ENCODE results near the gene AEN.
A peak's percentile ranks its signal among the peaks of the same experiment; 100 is the strongest.

The AEN gene

DNA sequence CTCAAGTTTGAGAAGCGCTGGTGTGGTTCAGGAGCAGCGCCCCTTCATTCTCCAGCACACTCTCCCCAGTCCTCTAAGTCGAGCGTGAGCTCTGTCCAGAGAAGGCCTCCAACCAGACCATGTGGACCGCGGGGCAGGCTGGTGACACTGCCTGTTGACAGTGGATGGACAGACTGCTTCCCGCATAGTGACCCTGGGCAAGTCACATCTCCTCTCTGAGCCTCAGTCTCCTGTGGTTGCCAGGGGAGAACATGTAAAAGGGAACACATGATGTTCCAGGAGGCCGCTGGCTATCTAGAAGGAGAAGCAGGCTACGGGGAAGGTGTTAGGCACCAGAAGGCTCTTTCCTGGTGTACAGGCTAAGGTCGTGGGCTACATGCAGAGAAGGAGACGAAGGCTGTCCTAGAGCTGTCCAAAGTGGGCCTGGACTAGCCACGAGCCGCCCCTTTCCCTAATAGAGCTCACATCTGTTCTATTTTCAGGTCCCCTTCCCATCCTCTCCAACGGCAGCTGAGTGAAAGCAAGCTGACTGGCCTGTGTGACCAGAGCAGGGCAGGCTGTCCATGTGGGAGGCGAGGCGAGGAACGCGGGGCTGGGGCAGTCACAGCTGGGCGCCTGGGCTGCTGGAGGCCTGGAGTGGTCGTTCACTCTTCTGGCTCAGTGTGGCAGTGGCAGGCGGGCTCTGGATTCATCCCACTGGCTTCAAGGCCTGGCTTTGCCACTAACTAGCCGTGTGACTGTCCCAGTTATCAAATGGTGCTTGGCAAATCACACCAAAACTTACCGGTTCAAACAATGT, 28.8 kb downstream of the AEN start:
- no peak for DNase-seq (ENCODE audit: low read depth)

DNA sequence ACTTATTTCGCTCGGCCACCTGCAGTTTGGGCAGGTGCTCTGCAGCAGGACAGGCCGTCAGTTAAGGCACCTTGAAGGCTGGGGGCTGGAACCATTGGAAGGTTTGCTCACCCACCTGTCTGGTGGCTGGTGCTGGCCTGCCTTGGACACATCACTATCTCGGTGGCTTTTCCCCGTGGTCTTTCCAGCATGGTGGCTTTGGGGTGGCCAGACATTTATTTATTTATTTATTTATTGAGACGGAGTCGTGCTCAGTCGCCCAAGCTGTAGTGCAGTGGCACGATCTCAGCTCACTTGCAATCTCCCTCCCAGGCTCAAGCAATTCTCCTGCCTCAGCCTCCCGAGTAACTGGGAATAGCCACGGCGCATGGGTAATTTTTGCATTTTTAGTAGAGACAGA, 29.4 kb downstream of the AEN start:
- DNase-seq (ENCODE audit: low read depth), result no peak

DNA sequence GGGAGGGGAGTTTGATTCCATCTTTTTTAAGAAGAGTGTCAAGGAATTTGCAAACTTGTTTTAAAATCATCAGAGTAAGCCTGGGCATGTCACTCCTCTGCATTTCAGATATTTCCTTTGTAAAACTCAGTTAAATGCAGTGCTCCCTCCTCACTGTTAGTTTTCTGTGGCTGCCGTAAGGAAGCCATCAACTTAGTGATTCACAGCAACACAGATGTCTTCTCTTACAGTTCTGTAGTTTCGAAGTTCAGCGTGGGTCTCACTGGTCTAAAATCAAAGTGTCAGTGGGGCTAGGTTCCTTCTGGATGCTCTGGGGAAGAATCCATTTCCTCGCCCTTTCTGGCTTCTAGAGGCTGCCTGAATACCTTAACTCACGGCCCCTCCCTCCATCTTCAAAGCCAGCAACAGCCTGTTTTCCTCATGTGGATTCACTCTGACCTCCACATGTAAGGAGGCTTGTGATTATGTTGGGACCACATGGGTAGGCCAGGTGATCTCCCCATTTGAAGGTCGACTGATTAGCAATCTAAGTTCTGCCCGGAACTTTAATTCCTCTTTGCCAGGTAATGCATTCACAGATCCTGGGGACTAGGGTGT, 30.1 kb downstream of the AEN start:
- no peak for DNase-seq (ENCODE audit: low read depth)

DNA sequence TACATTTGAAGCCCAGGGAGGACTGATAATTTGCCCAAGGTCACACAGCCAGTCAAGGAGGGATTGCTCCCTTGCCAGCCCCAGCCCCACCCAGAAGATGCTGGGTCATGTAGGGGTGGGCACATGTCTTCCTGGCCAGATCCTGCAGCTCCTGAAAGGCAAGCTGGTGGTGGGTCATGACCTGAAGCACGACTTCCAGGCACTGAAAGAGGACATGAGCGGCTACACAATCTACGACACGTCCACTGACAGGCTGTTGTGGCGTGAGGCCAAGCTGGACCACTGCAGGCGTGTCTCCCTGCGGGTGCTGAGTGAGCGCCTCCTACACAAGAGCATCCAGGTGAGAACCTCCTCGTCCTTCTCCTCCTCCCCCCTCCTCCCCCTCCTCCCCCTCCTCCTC, 30.8 kb downstream of the AEN start:
- DNase-seq (ENCODE audit: low read depth), result no peak

DNA sequence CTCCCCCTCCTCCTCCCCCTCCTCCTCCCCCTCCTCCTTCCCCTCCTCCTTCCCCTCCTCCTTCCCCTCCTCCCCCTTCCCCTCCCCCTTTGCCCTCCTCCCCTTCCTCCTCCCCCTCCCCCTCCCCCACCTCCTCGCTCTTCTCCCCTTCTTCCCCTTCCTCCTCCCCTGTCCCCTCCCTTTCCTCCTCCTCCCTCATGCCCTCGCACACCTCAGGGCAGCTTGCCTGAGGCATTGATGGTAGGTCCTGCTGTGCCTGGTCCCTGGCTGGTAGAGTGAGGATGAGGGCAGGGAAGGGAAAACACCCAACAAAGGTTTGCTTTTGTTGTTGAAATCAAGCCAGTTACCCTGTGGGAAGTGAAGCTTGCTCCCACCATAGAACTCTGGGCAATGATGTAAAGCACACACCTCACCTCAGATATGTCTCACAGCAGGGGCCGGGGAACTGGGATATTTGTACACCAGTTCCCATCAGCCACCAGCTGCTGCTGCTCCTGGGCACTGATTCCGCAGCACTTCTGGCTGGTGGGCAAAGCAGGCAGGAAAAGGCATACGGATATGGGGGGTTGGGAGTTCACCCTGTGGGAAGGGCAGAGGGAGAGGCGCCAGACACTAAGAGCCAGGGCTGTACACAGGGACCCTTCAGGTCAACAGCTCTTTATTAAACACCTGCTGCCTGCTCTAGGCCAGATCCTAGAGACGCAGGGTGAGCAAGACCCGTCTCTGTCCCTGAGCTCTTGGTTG, 31.5 kb downstream of the AEN start:
- no peak for DNase-seq (ENCODE audit: low read depth)

DNA sequence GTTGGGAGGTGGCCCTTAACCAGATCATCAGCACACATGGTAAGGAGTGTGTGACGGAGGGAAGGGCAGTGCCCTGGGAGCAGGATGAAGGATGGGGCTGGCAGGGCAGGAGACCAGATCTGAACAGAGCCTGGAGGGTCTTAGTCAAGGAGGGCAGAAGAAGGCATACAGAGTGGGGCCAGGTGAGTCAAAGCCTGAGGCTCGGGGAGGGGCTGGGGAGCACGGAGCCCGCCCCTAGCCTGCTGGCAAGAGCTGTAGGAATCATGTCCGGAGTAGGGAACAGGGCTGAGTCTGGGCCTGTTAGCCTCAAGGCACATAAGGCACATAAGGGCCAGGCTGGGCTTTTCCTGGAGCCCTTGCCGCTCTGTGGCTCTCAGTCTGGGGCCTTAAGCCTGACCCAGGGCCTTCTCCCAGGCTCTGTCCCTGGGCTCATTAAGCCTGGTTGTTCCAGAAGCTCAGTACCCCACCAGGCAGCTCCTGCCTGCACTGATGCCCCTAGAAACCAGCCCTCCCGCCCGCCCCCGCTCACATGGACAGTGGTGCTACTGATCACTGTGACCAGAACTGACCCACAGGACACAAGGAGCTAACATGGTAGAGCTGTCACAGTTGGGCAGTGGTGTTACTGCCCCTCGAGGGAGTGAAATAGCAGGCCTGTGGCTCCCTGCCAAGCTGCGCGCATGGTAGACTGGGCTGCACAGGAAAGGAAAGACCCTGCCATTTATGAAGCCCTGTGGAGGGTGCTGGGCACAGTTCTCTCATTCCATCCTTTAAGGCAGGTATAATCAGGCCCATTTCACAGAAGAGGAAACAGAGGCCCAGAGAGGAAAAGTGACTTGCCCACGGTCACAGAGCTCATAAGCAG, 32.3 kb downstream of the AEN start:
- DNase-seq (ENCODE audit: low read depth), result no peak

DNA sequence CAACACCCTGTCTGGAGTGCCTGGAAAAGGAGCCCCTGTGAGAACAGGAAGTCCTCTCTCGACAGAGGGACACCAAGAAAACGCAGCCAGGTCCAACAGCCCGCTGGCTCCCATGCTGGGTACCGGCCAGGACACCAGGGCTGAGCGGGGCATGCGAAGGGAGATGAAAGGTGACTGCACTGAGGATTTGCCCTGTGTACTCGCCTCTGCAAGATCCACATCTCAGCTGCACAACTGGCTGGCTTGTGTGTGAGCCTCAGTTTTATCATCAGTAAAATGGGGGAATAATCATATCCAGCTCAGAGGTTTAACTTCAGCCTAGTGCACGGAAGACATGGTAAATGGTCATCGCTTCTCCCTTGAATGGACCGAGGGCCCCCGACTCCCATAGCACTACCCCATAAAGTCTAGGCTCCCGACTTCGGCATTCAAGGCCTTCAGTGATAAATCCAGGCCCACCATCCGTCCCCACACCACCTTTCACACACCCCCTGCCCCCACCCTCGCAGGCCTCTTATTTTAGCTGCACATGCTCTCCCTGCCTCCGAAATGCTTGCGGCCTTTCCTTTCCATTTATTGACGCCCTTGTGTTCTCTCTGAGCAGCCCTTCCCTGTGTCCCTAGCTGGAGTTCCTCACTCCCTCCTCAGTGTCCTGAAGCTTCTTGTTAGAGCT, 33.4 kb downstream of the AEN start:
- DNase-seq (ENCODE audit: low read depth), result no peak

DNA sequence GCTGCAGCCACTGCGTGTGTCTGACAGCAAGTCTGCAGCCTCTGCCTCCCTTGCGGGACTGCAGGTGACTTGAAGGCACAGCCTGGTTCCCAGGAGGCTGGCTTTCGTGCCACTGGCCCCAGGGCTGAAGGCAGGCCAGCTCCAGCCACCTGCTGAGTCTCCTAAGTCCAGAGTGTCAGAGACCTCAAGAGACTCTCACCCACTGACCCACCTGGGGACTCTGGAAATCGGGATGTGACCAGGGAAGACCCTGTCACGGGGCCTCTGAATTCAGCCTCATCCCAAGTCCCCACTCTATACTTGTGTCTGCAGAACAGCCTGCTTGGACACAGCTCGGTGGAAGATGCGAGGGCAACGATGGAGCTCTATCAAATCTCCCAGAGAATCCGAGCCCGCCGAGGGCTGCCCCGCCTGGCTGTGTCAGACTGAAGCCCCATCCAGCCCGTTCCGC, 34.0 kb downstream of the AEN start:
- DNase-seq (ENCODE audit: low read depth), result no peak

DNA sequence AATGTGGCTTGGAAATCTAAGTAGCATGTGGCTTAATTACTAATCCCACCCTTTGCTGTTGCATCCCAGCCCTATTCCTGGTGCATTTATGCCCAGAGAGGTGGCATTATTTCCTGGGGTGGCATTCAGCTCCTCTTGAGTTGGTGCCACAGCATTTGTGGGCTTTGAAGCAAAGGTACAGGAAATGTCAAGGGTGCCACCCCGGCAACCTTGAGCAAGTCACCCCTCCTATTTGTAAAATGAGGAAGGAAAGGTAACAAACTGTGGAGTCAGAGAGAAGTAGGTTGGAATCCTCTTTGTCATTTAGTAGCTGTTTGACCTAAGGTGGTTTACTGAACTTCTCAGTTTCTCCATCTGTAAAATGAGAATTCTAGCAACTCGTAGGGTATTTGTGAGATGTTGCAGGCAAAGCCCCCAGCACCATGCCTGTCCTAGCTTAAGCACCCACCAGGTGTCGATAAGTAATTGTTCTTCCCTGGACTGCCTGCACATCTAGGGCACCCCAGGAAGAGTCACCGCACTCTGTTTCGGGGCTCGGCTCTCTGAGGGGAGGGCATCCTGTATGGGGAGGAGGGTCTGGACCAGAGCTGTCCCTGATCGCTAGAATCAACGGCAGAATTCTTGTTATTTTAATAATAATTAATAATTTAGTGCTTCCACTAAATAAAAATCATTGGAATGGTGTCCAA, 34.8 kb downstream of the AEN start:
- DNase-seq (ENCODE audit: low read depth), result no peak

DNA sequence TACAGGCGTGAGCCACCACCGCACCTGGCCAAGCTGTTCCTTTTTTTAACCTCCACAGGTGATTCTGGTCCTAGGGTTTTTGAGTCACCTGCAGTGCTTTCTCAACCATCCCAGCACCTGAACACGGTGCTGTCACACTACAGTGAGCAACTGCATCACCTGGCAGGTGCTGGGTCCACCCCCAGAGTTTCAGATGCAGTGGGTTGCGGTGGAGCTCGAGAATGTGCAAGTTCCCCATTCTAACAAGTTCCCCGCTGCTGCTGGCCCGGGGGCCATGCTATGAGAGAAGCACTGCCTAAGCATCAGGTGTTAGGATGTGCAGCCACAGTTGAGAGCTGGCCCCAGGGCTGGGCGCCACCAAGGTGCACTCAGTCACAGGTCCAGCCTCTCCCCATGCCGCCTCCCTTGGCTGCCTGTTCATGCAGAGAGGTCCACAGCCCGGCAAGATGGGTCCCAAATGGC, 35.7 kb downstream of the AEN start:
- no peak for DNase-seq (ENCODE audit: low read depth)

DNA sequence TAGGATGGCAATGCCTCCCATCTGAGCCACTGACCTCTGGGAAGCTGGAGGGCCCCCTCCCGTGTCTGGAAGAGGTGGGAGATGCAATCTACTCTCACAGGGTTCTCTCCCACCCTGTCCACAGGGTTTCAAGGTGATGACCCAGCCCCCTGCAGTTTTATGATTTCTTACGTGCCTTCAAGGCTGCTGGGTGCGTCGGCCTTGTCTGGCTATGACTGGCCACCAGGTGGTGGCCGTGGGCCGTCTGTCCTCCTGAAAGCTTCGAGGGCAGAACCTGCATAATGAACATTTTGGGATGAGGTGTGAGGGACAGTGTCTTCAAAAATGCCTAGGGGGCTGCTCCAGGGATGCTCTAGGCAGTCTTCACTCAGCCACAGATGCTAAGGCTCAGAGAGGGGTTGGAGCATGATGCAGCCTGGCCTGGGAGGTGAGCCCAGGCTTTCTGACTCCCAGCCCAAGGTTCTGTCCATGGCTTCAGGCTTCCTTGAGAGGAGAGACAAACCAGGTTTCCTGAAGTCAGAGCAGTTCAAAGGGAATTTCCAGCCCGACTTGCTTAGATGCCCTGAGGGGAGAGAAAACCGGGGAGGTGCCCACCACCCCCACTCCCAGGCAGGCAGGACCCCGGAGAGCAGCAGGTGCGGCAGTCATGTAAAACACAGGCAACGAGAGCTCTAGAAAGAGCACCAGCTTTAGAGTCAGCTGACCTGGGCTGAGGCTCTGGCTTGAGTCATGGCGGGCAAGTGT, 36.4 kb downstream of the AEN start:
- peak; percentile 62 for DNase-seq (ENCODE audit: low read depth)

DNA sequence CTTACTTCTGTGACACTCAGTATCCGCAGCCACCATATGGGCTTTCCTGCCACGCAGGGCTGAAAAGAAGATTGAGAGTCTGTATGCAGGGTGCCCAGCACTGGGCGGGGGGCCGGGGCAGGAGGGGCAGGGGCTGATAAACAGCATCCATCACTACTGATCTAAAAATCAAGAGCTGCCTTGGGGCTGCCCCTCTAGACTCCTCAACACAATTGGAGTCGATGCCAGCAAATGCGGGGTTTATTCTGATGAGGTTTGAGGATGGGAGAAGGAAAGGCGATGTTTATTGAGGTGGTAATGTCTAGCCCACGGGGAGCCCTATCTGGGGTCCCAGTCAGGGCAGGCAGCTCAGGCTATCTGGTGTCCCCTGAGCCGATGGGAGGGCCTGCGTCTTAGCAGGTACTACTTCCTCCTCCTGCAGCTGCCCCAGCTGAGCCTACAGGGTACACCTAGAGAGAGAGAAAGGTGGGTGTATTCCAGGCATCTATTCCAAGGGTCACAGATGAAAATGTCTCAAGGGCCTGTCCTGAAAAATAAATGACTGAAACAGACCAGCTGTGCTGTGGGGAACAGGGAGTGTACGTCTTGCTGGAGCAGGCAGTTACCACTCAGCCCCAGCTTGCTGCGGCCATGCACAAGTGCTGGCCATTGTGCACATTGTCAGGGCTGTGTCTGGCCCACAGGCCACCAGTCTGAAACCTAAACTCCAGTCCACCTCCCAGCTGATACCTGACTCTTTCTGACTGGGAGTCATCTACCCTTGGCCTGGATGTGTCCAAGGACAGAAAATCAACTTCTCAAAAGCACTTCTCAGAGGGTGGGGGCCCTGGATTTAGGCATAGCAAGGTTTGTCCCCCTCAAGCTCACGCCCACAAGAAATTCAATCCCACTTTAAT, 37.2 kb downstream of the AEN start:
- no peak for DNase-seq (ENCODE audit: low read depth)

DNA sequence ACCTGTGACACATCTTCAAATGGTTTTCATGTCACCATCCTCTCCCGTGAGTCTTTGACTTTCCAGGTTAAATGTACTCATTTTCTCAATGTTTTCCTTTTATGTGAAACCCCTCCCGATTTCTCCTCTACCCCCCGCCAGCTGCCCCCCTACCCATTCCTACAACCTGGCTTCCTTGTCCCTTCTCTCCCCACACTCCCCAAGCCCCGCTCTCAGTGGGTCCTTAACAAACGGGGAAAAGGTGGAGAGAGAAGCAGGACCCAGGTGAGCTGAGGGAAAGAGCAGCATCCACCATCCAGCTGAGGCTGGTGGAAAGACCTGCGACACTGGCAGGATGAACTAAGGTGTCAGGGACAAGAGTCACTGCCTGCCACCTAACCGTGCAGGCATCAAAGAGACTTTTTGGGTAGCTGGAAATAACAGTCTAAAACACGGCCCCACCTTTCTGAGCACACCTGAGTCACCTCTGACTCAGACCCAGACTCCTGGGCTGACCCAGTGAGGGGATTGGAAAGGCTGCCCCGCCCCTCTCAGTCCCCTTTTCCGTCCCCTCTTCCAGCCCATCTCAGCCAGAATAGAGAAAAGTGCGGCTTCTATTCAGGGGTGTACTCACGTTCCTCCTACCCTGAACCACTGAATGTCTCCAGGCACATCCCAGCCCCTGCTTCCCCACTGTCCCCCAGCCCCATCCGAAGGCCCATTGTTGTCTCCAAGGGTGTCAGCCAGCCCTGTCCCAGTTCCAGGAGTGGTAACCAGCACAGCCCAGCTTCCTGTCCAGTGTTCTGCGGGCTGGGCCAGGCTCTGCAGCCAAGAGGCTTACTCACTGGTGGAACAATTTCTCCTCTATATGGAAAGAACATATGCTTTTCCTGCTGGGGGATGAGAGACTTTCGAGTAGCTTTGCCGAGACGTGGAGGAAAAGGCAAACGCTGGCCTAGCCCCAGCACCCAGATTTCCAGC, 38.1 kb downstream of the AEN start:
- DNase-seq (ENCODE audit: low read depth), result peak; percentile 48

DNA sequence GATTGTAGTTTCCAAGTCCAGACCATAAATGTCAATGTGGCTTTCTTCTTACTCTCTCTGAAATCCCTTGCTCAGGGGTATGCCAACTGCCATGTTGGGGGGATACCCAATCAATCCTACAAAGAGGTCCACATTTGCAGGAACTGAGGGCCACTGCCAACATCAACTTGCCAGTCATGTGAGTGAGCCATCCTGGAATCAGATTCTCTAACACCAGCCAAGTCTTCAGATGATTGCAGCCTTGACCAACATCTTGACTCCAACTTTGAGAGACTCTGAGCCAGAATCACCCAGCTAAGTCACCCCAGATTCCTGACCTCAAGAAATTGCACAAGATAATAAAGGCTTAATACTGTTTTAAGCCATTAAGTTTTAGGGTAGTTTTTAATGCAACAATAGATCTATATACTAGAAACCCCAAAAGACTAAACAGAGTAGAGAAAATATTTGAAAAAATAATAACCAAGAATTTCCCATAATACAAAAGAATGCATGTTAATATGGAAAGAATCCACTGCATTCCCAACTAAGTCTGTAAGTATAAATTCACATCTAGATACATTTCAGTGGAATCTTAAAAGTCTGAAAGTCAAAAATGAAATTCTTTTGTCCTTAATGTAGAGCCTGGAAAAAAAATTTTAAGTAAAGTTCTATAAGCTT, 40.0 kb downstream of the AEN start:
- no peak for DNase-seq (ENCODE audit: low read depth)

DNA sequence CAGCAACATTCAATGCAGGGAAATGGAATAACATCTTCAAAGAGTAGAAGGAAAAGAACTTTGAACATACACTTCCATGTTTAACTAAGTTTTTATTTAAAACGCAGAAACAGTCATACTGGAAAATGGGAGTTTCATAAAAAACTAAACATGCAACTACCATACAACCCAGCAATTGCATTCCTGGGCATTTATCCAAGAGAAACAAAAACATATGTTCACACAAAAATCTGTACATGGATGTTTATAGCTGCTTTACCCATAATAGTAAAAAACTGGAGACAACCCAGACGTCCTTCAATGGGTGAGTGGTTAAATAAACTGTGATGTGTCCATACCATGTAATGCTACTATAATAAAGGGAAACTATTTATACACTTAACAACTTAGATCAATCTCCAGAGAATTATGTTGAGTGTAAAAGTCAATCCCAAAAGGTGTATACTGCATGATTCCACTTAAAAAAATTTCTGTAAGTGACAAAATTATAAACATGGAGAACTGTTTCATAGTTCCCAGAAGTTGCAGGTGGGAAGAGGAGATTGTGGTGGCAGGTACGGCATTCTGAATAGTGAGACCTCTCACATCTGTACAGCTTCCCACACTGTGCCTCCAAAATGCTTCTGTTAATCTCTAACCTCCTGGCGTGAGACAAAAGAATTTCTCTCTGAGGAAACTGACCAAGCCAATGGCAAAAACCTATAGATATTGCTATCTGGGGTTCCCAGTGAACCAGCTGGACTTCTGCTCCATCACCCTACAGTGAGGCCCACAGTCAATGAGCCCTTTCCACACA, 40.8 kb downstream of the AEN start:
- DNase-seq (ENCODE audit: low read depth), result no peak

DNA sequence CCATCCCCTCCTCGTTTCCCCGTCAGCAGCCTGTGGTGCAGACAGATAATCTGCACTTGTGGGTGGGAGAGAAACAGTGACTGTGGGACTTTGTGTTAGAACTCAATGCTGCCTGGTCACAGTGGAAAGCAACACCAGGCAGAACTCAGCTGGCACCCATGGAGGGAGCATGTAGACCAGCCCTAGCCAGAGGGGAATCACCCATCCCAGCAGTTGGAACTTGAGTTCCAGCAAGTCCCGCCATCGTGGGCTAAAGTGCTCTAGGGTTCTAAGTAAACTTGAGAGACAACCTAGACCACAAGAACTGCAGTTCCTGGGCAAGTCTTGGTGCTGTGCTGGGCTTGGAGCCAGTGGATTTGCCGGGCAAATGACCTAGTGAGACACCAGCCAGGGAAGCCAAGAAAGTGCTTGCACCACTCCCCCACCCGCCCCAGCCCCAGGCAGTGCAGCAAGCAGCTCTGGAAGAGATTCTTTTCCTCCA, 42.0 kb downstream of the AEN start:
- no peak for DNase-seq (ENCODE audit: low read depth)
